GM12801 (cell line): ENCODE results near the gene APH1A.

Experiments
- TF ChIP-seq, protein P1 (sequence below): IDR thresholded peaks from one replicate; pipeline ENCODE4 v1.5.1; 2011; ENCODE audit warnings: control low read depth; ENCODE audit not compliant: insufficient read length; ENCODE audit errors: extremely low read depth

APH1A gene

DNA sequence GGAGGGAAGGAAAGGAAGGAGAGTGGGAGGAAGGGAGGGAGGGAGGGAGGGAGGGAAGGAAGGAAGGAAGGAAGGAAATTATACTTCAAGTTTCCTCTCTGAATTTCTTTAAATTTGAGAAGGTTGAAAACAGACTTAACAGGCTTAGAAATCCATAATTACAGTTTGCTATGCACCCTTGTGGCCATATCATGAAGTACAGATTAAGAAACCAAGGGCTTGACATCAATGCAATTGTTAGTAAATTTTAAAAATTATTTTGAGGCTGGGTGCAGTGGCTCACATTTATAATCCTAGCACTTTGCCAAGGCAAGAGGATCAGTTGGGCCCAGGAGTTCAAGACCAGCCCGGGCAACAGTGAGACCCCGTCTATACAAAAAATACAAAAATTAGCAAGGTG lies 47.3 kb downstream of the APH1A start:
- TF ChIP-seq, protein P1, sequence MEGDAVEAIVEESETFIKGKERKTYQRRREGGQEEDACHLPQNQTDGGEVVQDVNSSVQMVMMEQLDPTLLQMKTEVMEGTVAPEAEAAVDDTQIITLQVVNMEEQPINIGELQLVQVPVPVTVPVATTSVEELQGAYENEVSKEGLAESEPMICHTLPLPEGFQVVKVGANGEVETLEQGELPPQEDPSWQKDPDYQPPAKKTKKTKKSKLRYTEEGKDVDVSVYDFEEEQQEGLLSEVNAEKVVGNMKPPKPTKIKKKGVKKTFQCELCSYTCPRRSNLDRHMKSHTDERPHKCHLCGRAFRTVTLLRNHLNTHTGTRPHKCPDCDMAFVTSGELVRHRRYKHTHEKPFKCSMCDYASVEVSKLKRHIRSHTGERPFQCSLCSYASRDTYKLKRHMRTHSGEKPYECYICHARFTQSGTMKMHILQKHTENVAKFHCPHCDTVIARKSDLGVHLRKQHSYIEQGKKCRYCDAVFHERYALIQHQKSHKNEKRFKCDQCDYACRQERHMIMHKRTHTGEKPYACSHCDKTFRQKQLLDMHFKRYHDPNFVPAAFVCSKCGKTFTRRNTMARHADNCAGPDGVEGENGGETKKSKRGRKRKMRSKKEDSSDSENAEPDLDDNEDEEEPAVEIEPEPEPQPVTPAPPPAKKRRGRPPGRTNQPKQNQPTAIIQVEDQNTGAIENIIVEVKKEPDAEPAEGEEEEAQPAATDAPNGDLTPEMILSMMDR = no peak
